Raji (cell line): Measurements from ENCODE around the gene UHRF2.
A peak's percentile ranks its signal among the peaks of the same experiment; 100 is the strongest.

Experiments used
- POLR2A ChIP-seq: IDR thresholded peaks from 2 replicates; pipeline ENCODE4 v1.6.1; 2011; ENCODE audit warnings: low read depth, low read length, control low read depth; ENCODE audit not compliant: insufficient read depth

The UHRF2 gene, protein sequence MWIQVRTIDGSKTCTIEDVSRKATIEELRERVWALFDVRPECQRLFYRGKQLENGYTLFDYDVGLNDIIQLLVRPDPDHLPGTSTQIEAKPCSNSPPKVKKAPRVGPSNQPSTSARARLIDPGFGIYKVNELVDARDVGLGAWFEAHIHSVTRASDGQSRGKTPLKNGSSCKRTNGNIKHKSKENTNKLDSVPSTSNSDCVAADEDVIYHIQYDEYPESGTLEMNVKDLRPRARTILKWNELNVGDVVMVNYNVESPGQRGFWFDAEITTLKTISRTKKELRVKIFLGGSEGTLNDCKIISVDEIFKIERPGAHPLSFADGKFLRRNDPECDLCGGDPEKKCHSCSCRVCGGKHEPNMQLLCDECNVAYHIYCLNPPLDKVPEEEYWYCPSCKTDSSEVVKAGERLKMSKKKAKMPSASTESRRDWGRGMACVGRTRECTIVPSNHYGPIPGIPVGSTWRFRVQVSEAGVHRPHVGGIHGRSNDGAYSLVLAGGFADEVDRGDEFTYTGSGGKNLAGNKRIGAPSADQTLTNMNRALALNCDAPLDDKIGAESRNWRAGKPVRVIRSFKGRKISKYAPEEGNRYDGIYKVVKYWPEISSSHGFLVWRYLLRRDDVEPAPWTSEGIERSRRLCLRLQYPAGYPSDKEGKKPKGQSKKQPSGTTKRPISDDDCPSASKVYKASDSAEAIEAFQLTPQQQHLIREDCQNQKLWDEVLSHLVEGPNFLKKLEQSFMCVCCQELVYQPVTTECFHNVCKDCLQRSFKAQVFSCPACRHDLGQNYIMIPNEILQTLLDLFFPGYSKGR

DNA sequence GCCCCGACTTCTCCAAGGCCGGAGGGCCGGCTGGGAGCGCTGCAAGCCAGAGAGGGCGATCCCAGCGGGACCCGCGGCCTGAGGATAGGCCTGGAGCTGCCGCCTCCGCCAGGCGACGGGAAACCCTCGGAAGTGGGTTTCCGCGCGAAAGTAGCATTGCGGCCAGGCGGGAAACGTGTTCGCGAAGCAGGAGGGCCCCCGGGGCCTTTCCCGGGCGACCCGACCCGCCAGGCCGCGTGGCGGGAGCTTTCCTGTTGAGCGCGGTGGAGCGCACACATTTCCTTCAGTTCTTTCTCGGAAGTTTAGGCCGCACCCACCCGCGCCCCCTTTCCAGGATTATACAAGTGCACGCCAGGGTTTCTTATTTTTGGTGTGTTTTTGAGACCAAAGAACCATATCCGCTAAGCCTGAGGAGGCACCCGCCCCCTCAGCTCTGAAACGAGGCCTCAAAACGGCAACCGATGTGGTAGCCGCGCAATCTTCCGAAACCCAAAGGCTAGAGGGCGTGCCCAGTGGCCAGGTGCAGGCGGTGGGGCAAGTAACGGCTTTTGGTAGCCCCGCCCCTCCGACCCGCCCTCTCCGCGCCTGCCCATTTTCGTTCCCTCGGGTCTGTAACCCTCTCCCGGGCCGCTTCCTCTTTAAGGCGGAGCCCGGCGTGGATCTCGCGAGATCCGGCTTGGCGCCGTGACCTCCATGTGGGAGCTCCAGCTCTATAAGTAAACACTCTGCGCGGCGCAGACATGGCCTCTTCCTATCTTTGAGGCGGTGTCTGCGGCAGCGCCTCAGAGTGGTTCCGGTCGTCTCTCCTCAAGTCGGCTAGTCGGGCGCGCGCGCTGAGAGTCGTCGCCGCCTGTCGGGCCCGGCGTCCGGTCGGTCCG is at the start of gene UHRF2:
UHRF2 (plus strand) TSS at position 713 of the 878 bp plus-strand sequence. CDS start 292 bp downstream, outside the sequence.
- peak; percentile 88 for TF ChIP-seq POLR2A

DNA sequence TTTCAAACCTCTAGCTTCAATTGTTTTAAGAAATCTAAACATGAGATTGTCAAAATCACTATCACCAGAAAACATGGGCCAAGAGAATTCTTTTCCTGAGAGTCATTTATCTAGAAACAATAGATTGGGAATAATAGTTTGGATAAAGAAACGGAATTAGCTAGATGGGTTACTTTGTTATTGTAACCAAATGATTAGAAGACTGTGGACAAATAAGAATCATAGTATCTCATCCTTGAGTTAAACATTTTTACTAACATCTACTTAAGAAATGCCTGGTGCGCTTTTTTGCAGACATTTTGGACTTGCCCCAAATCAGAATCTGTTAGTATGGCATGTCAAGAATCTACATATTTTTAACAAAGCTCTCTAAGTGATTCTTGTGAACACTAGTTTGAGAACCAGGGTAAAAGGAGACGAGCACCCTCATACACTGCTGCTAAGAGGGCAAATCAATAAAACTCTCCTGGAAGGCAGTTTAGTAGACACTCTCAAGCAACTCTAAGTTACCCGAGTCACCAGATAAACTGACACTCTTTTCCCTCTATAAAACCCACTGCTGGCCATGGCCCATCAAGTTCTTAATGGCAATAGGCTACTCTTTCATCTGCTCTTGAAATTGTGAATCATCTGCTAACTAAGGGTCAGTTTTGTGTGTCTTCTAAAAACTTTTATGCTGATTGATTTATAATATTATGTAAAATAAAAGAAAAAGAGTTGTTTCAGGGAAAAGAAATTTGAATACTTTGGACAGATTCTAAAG is 45.7 kb upstream of the UHRF2 start:
- no peak for TF ChIP-seq POLR2A

DNA sequence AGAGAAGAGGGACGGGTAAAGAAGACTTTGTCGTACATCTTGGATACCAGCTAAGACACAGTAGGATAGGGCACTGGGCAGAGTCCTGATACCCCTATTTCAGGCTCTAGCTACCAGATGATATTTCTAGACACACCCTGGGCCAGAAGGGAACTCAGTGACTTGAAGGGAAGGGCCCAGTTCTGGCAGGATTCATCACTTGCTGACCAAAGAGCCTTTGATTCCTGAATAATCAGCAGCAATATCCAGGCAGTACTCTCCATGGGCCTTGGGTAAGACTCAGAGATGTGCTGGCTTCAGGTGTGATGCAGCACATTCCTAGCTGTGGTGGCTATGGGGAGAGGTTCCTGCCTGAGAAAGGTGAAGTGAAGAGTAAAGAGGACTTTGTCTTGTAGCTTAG is 44.2 kb upstream of the UHRF2 start:
- no peak for TF ChIP-seq POLR2A

DNA sequence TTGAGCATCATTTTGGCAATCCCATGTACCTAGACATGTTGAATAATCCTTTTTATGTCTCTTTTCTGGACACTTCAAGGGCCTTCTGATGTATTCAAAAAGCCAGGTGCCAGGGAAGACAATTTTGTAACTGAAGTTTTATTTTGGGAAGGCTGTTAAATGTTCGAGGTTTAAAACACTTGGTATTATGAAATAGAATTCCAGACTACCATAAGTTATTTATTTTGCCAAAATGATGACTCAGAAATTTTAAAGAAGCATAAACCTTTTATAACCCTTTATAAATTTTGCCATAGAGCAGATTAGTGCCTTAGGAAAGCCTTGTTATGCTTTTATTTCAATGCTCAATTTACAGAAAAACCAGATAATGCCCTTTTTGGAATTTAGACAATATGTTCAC is 30.3 kb upstream of the UHRF2 start:
- no peak for TF ChIP-seq POLR2A

DNA sequence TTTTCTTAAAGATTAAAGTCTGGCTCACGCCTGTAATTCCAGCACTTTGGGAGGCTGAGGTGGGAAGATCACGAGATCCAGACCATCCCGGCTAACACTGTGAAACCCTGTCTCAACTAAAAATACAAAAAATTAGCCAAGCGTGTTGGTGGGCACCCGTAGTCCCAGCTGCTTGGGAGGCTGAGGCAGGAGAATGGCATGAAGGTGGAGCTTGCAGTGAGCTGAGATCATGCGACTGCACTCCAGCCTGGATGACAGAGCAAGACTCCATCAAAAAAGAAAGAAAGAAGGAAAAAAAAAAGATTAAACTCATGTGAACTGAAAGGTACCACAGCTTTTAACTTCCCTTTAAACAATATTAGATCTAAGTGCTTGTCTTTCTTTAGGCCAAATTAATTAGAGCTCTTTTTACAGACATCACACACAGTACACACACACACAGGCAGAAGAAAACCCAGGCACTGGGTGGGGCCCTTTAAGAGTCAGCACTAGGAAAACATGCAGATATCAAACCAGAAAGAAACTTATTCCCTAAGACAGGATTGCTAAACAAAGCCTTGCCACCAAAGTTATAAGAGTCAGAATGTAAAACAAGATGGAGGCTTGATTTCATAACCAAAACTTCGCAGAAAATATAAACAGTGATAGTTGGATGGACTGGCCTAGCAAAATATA is 29.3 kb upstream of the UHRF2 start:
- TF ChIP-seq POLR2A = no peak

DNA sequence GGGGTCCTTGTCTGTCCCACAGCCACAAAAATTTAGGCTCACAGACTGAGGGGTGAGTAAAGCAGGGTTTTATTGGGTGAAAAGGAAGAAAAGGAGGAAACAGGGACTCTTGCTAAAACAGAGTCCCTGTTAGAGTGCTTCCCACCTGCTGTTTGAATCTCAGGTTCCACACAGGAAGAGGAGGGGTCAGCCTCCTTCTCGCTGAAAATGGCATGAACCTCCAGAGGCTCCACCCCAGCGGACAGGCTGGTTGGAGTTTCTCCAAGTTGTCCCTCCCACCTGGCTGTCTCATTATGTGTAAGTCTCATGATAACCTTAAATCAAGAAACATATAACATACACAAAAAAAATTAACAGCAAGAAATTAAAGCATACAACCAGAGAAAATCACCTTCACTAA is 28.3 kb upstream of the UHRF2 start:
- 0 out of 2 replicates have a peak, but pooled peaks have one; percentile 31 for TF ChIP-seq POLR2A

DNA sequence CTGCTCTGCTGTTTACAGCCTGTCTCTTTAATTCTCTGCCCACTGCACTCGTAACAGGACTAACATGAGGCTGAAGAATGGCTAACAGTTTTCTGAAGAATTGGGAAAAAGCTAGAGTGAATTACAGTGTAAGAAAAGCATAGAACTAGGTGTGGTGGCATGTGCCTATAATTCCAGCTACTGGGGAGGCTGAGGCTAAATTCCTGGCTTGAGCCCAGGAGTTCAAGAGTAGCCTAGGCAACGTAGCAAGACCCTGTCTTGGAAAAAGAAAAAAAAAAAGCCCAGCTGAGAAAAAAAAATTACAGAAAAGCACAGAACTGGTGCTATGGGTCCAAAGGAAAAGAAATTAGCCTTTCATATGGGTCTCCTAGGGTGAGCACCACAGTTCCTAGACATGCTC is 13.9 kb upstream of the UHRF2 start:
- TF ChIP-seq POLR2A = no peak

DNA sequence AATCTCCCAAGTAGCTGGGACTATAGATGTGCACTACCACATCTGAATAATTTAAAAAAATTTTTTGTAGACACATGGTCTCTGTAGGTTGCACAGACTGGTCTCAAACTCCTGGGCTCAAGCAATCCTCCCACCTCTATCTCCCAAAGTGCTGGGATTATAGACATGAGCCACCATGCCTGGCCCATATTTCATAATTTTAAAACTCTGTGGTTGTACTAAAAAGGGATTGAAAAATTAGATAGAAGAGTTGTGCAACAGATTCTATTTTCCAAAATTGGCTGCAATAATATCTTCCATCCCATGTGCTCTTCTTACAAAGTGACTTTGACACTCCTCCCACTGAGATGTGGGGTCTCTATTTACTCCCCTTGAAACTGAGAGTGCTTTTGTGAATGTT is 7.6 kb upstream of the UHRF2 start:
- no peak for TF ChIP-seq POLR2A

DNA sequence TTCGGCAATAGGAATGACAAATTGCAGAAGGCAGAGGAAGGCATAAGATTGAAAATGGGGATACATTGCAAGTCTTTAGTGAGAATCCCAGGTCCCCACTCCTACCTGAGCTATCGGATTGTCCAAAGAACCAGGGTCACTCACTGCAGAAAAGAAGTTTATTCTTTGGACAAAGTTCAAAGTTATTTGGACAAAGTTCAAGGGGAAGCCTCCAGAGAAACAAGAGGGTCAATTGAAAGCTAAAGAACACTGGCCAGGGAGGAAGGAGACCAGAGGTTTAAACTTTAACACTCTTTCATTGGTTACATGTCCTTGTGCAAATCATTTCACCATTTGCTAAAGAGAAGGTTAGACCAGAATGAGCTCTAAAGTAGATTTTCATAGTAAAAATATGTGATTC is 5.2 kb upstream of the UHRF2 start:
- no peak for TF ChIP-seq POLR2A

DNA sequence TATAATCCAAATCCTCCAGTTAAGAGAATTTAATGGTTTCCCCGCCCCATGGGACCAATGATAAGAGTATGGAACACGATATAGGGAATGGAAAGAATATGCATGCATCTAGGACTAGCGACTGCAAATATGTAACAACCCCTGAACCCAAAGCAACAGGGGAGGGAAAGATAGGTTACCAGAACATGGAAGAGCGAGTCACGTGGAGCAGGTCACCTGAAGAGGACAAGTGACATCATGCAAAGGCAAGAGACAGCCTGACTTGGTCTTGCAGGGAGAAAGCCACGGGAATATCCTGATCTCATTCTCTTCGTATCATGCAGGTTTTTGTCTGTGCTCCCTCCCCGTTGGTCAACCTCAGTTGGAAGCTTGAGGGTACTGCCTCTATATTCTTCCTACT is 4.7 kb upstream of the UHRF2 start:
- TF ChIP-seq POLR2A = no peak

DNA sequence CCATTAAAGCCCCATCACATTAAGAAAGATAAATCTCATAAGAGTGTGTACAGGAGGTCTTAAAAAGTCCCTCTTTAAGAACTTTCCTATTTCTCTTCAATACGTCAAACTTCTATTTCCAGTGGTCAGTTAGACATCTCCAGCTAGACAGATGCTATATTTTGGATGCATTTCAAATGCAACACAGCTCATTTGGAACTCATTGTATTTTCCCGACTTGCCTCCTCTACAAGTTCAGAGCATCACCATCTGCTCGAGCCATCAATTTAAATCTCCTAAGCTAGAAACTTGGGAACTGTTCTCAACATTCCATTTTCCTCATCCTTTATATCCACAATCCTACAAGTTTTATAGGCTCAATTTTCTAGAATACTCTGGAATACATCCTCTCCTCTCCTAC is 3.2 kb upstream of the UHRF2 start:
- TF ChIP-seq POLR2A = no peak

DNA sequence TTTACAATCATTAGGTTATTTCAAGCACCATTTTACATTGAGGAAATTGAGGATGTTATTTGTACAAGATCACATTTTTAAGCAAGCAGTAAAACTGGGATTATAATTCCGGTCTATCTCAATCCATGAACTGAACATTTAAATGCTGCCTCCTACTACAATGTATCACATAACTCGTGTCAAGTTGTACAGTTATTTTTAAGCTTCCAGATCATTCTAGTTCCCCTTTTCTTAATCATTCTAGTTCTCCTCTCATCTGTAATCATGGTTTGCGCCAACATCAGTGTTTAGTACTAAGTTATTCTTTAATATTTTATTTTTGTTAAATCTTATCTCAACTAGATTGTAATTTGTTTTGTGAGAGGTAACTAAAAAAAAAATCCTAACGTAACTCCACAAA is 2.4 kb upstream of the UHRF2 start:
- no peak for TF ChIP-seq POLR2A

DNA sequence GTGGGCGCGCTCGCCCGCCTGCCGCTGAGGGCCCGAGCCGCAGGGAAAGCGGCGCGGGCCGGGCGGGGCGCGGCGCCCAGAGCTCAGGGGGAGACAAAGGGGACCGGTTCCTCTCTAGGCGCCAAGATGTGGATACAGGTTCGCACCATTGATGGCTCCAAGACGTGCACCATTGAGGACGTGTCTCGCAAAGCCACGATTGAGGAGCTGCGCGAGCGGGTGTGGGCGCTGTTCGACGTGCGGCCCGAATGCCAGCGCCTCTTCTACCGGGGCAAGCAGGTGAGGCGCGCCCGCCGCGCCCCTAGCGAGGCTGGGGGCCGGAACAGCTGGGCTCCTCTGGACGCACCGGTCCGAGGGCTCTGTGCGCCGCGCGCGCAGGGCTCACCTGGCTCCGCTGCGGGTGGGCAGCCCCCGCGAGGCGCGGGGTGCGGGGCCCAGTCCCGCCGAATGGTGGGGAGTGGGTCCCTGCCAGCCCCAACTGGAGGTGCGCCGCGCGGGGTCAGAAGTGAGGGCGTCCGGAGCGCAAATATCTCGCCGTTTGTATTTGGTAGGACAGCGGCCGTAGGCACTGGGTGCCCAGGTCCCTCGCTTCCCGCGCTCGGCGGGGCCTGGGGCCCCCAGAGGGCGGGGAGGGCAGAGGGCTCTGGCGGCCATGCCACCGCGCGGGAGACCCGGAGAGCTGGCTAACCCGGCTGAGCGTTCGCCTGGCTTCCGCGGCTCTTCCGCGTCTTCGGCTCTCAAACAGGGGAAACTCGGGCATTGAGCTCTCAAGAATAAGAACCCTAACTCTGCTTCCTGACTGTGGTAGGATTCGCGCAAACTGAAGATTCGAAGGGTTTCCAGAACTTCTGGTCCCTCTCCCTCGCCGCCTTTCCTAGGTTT is 607 bp downstream of the UHRF2 start:
- TF ChIP-seq POLR2A = no peak
